Endothelial cell (in vitro differentiated cells): ENCODE results near the gene KCNIP4. TPM values are rescaled to one million over a fixed set of nuclear protein-coding genes. Genes with fewer than 3 reads are reported as not detected.

ENCODE experiments used
- DNase-seq: peaks from one replicate; pipeline ENCODE4 v3.0.0; 2021; ENCODE audit warnings: low spot score
- H3K27ac Mint-ChIP-seq: one replicate; pipeline ENCODE4 v1.8.0; 2021; ENCODE audit warnings: mixed read lengths, inconsistent platforms; ENCODE audit not compliant: unreplicated experiment
- H3K27me3 Mint-ChIP-seq: one replicate; pipeline ENCODE4 v1.8.0; 2021; ENCODE audit warnings: mild to moderate bottlenecking, moderate library complexity, mixed read lengths, inconsistent platforms; ENCODE audit not compliant: unreplicated experiment
- H3K36me3 Mint-ChIP-seq: one replicate; pipeline ENCODE4 v1.8.0; 2021; ENCODE audit warnings: mild to moderate bottlenecking, low read depth, mixed read lengths, inconsistent platforms; ENCODE audit not compliant: unreplicated experiment
- H3K4me1 Mint-ChIP-seq: one replicate; pipeline ENCODE4 v1.8.0; 2021; ENCODE audit warnings: mild to moderate bottlenecking, mixed read lengths, inconsistent platforms; ENCODE audit not compliant: unreplicated experiment
- H3K4me3 Mint-ChIP-seq: one replicate; pipeline ENCODE4 v1.8.0; 2021; ENCODE audit warnings: mild to moderate bottlenecking, mixed read lengths, inconsistent platforms; ENCODE audit not compliant: unreplicated experiment
- H3K9me3 Mint-ChIP-seq: one replicate; pipeline ENCODE4 v1.8.0; 2021; ENCODE audit warnings: mixed read lengths, inconsistent platforms; ENCODE audit not compliant: unreplicated experiment
- CTCF ChIP-seq: fragments of 200-600 bp; sonication (generic); IDR thresholded peaks from one replicate; pipeline ENCODE4 v1.5.0; 2021; ENCODE audit warnings: antibody characterized with exemption; ENCODE audit not compliant: unreplicated experiment
- total RNA-seq: library from RNA; stranded (reverse); fragmentation: NEBNext Ultra II Directional; extraction: Animal tissue kit (Norgen Biotek cat#: 25700); gene quantifications from one replicate; pipeline ENCODE4 v1.2.1, GENCODE V29; 2021; ENCODE audit not compliant: unreplicated experiment

Gene KCNIP4
- total RNA-seq, 1 donor from 2014 or later, result 0.31 TPM

GRCh38 chr4:21077967-21078366 lies 870.6 kb downstream of the KCNIP4 start:
- H3K4me3 Mint-ChIP-seq, result no peak overlapping the region
- peaks cover under 1% of the 10 kb centered on the region for H3K4me1 Mint-ChIP-seq
- no peak overlapping the region for H3K27ac Mint-ChIP-seq
- H3K9me3 Mint-ChIP-seq, result no peaks in the 10 kb centered on the region
- TF ChIP-seq CTCF, result no peak
- no peak for DNase-seq
- no peaks in the 10 kb centered on the region for H3K27me3 Mint-ChIP-seq
- H3K36me3 Mint-ChIP-seq, result no peaks in the 10 kb centered on the region

GRCh38 chr4:21067351-21067750 lies 881.2 kb downstream of the KCNIP4 start:
- H3K27ac Mint-ChIP-seq, result no peak overlapping the region
- no peak overlapping the region for H3K4me3 Mint-ChIP-seq
- TF ChIP-seq CTCF, result no peak

GRCh38 chr4:21061902-21062301 lies 886.7 kb downstream of the KCNIP4 start:
- TF ChIP-seq CTCF, result no peak
- H3K27ac Mint-ChIP-seq, result no peak overlapping the region
- DNase-seq, result no peak
- no peaks in the 10 kb centered on the region for H3K27me3 Mint-ChIP-seq
- H3K4me3 Mint-ChIP-seq, result no peak overlapping the region
- H3K9me3 Mint-ChIP-seq, result no peaks in the 10 kb centered on the region
- no peaks in the 10 kb centered on the region for H3K36me3 Mint-ChIP-seq
- no peaks in the 10 kb centered on the region for H3K4me1 Mint-ChIP-seq

More at GRCh38 chr4:21067351-21067750, 881.2 kb downstream of the KCNIP4 start:
- Mint-ChIP-seq H3K9me3 (no peaks in the 10 kb centered on the region), H3K4me1 (no peaks in the 10 kb centered on the region), H3K27me3 (peaks cover 1% of the 10 kb centered on the region), H3K36me3 (no peaks in the 10 kb centered on the region)
- no peak for DNase-seq

GRCh38 chr4:21046141-21046540 lies 902.4 kb downstream of the KCNIP4 start:
- no peaks in the 10 kb centered on the region for H3K27me3 Mint-ChIP-seq
- DNase-seq, result no peak
- no peaks in the 10 kb centered on the region for H3K36me3 Mint-ChIP-seq
- H3K4me3 Mint-ChIP-seq, result no peak overlapping the region
- no peaks in the 10 kb centered on the region for H3K9me3 Mint-ChIP-seq
- TF ChIP-seq CTCF, result no peak
- no peaks in the 10 kb centered on the region for H3K4me1 Mint-ChIP-seq
- no peak overlapping the region for H3K27ac Mint-ChIP-seq

- no peak for DNase-seq
- Mint-ChIP-seq H3K27me3 (no peaks in the 10 kb centered on the region), H3K27ac (no peak overlapping the region), H3K36me3 (no peaks in the 10 kb centered on the region), H3K4me3 (no peak overlapping the region), H3K9me3 (no peaks in the 10 kb centered on the region), H3K4me1 (no peaks in the 10 kb centered on the region)
- TF ChIP-seq CTCF, result no peak
Measured at GRCh38 chr4:21045119-21045518, 903.5 kb downstream of the KCNIP4 start.
